KOPT-K1 (cell line): ENCODE measurements around the gene PRDM5.

Experiments used
- H3K27ac ChIP-seq: fragments of 200-600 bp; sonication (generic); 2 replicates; pipeline ENCODE4 v1.5.1; 2016; ENCODE audit warnings: antibody characterized with exemption, mild to moderate bottlenecking, low read depth, low read length; ENCODE audit not compliant: poor library complexity, severe bottlenecking
- H3K36me3 ChIP-seq: fragments of 200-600 bp; sonication (generic); 2 replicates; pipeline ENCODE4 v1.5.1; 2017; ENCODE audit warnings: antibody characterized with exemption, mild to moderate bottlenecking, low read length, moderate library complexity; ENCODE audit not compliant: insufficient read depth
- H3K9me3 ChIP-seq: fragments of 200-600 bp; sonication (generic); 2 replicates; pipeline ENCODE4 v1.5.1; 2017; ENCODE audit warnings: antibody characterized with exemption, low read length, mild to moderate bottlenecking; ENCODE audit not compliant: insufficient read depth, poor library complexity, severe bottlenecking

PRDM5 gene

GRCh38 chr4:120855307-120856001, 67.1 kb downstream of the PRDM5 start:
- Histone ChIP-seq H3K36me3 (no peaks in the 10 kb centered on the region), H3K27ac (no peak overlapping the region)

GRCh38 chr4:120853161-120853935, 69.2 kb downstream of the PRDM5 start:
- H3K27ac ChIP-seq = no peak overlapping the region
- H3K9me3 ChIP-seq = no peaks in the 10 kb centered on the region
- H3K36me3 ChIP-seq = no peaks in the 10 kb centered on the region

More at GRCh38 chr4:120855307-120856001, 67.1 kb downstream of the PRDM5 start:
- no peaks in the 10 kb centered on the region for H3K9me3 ChIP-seq

GRCh38 chr4:120850018-120850599, 72.4 kb downstream of the PRDM5 start:
- H3K9me3 ChIP-seq = no peaks in the 10 kb centered on the region
- no peak overlapping the region for H3K27ac ChIP-seq
- no peaks in the 10 kb centered on the region for H3K36me3 ChIP-seq

GRCh38 chr4:120847019-120847582, 75.4 kb downstream of the PRDM5 start:
- no peak overlapping the region for H3K27ac ChIP-seq

GRCh38 chr4:120844528-120844921, 78.0 kb downstream of the PRDM5 start:
- Histone ChIP-seq H3K27ac (no peak overlapping the region), H3K9me3 (no peaks in the 10 kb centered on the region), H3K36me3 (no peaks in the 10 kb centered on the region)

More at GRCh38 chr4:120847019-120847582, 75.4 kb downstream of the PRDM5 start:
- H3K9me3 ChIP-seq = no peaks in the 10 kb centered on the region
- H3K36me3 ChIP-seq = no peaks in the 10 kb centered on the region

GRCh38 chr4:120843849-120844527, 78.5 kb downstream of the PRDM5 start:
- Histone ChIP-seq H3K9me3 (no peaks in the 10 kb centered on the region), H3K27ac (no peak overlapping the region)

GRCh38 chr4:120842031-120842430, 80.5 kb downstream of the PRDM5 start:
- no peaks in the 10 kb centered on the region for H3K36me3 ChIP-seq
- no peaks in the 10 kb centered on the region for H3K9me3 ChIP-seq
- no peak overlapping the region for H3K27ac ChIP-seq

More at GRCh38 chr4:120843849-120844527, 78.5 kb downstream of the PRDM5 start:
- no peaks in the 10 kb centered on the region for H3K36me3 ChIP-seq

GRCh38 chr4:120841580-120841979, 80.9 kb downstream of the PRDM5 start:
- H3K36me3 ChIP-seq = no peaks in the 10 kb centered on the region
- H3K27ac ChIP-seq = no peak overlapping the region
- H3K9me3 ChIP-seq = no peaks in the 10 kb centered on the region

- no peak overlapping the region for H3K27ac ChIP-seq
- no peaks in the 10 kb centered on the region for H3K36me3 ChIP-seq
- H3K9me3 ChIP-seq = no peaks in the 10 kb centered on the region
Observed at GRCh38 chr4:120839974-120840751, 82.4 kb downstream of the PRDM5 start.

GRCh38 chr4:120839334-120839973, 83.1 kb downstream of the PRDM5 start:
- Histone ChIP-seq H3K36me3 (no peaks in the 10 kb centered on the region), H3K27ac (no peak overlapping the region), H3K9me3 (no peaks in the 10 kb centered on the region)

GRCh38 chr4:120838784-120839183, 83.7 kb downstream of the PRDM5 start:
- Histone ChIP-seq H3K9me3 (peaks cover 3% of the 10 kb centered on the region), H3K27ac (no peak overlapping the region), H3K36me3 (no peaks in the 10 kb centered on the region)

GRCh38 chr4:120837656-120838055, 84.9 kb downstream of the PRDM5 start:
- Histone ChIP-seq H3K27ac (no peak overlapping the region), H3K9me3 (peaks cover 3% of the 10 kb centered on the region), H3K36me3 (no peaks in the 10 kb centered on the region)

GRCh38 chr4:120835342-120835741, 87.2 kb downstream of the PRDM5 start:
- peaks cover 3% of the 10 kb centered on the region for H3K9me3 ChIP-seq
- H3K27ac ChIP-seq = no peak overlapping the region
- H3K36me3 ChIP-seq = no peaks in the 10 kb centered on the region

GRCh38 chr4:120830204-120830603, 92.3 kb downstream of the PRDM5 start:
- H3K36me3 ChIP-seq = no peaks in the 10 kb centered on the region
- H3K27ac ChIP-seq = no peak overlapping the region
- H3K9me3 ChIP-seq = peaks cover 3% of the 10 kb centered on the region
